WERI-Rb-1 (cell line): ENCODE data around the gene SSH3.

Experiments
- DNase-seq: peaks from one replicate; pipeline ENCODE4 v3.0.0-alpha.2; 2020
- H3K27ac ChIP-seq: fragments of 250-450 bp; sonication (Bioruptor Pico); 2 replicates; pipeline ENCODE4 v1.5.1; 2020; ENCODE audit warnings: mild to moderate bottlenecking, moderate library complexity
- H3K27me3 ChIP-seq: fragments of 250-450 bp; sonication (Bioruptor Pico); 2 replicates; pipeline ENCODE4 v1.5.1; 2021; ENCODE audit warnings: mild to moderate bottlenecking, low read depth, moderate library complexity; ENCODE audit not compliant: insufficient read depth, severe bottlenecking
- H3K36me3 ChIP-seq: fragments of 250-450 bp; sonication (Bioruptor Pico); 2 replicates; pipeline ENCODE4 v1.5.1; 2020; ENCODE audit warnings: mild to moderate bottlenecking, moderate library complexity
- H3K4me3 ChIP-seq: 2 replicates; pipeline ENCODE4 v1.5.1; 2011; ENCODE audit warnings: low read depth, mild to moderate bottlenecking, control low read depth, low read length
- H3K9me3 ChIP-seq: fragments of 250-450 bp; sonication (Bioruptor Pico); 2 replicates; pipeline ENCODE4 v1.5.1; 2021; ENCODE audit warnings: mild to moderate bottlenecking, moderate library complexity; ENCODE audit not compliant: severe bottlenecking
- TF ChIP-seq, protein P1 (sequence below): IDR thresholded peaks from 2 replicates; pipeline ENCODE4 v1.5.1; 2011; ENCODE audit warnings: low read depth, mild to moderate bottlenecking, control low read depth, inconsistent platforms, low read length

The SSH3 gene

DNA sequence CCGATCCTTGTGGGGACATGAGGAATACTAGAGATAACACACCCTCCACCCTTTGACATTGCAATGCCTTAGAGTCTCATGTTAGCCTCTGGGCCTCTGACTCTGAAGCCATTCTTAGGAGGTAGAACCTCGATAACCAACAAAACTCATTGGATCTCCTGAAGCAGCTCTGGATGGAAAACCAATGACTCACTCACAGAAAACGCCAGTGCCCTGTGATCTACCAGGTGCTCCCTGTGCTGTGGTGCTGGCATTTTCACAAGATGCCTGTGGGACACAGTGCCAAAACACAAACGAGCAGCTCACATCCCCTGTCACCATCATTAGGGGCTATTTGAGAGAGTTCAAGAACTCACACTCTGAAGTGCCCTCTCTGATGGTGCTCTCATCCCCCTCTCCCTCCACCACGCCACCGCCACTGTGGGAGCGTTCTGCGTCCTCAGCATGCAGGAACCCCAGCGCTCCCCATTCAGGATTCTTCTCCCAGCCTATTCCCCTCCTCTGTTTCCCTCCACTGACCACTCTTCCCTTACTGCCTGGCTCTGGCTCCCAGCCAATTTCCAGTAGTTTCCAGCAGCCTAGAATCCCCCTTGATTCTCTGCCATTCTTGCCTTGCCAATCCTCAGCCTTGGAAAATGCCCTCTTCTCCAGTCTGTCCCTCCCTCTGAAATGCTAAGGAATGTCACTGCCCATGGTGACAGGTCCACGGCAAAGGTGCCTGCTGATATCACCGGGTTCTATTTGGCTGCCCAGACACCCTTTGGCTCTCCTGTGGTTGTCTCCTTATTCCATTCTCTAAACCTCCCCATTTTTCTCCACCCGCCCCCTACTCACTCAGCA is 54.7 kb downstream of the SSH3 start:
- H3K27ac ChIP-seq: no peak overlapping the region
- H3K36me3 ChIP-seq: no peaks in the 10 kb centered on the region
- no peaks in the 10 kb centered on the region for H3K9me3 ChIP-seq
- TF ChIP-seq, protein P1, sequence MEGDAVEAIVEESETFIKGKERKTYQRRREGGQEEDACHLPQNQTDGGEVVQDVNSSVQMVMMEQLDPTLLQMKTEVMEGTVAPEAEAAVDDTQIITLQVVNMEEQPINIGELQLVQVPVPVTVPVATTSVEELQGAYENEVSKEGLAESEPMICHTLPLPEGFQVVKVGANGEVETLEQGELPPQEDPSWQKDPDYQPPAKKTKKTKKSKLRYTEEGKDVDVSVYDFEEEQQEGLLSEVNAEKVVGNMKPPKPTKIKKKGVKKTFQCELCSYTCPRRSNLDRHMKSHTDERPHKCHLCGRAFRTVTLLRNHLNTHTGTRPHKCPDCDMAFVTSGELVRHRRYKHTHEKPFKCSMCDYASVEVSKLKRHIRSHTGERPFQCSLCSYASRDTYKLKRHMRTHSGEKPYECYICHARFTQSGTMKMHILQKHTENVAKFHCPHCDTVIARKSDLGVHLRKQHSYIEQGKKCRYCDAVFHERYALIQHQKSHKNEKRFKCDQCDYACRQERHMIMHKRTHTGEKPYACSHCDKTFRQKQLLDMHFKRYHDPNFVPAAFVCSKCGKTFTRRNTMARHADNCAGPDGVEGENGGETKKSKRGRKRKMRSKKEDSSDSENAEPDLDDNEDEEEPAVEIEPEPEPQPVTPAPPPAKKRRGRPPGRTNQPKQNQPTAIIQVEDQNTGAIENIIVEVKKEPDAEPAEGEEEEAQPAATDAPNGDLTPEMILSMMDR: no peak
- DNase-seq: no peak
- no peaks in the 10 kb centered on the region for H3K27me3 ChIP-seq
- no peak overlapping the region for H3K4me3 ChIP-seq
